Caco-2 (cell line): ENCODE results near the gene PKIG. TPM values are rescaled to one million over a fixed set of nuclear protein-coding genes. Genes with fewer than 3 reads are reported as not detected.

ENCODE experiments used
- BruUV-seq: library from RNA; stranded (reverse); fragments of 400-500 nt; replicated peaks from 2 replicates; lab custom pipeline; 2021; lab: Mats Ljungman, UMichigan
- CTCF ChIA-PET: fragments of 300-600 bp; sonication (Branson Sonifier 250); formaldehyde crosslinking; loops from one replicate; lab custom pipeline; 2022; ENCODE audit warnings: antibody characterized with exemption; lab: Charles Lee
- POLR2A ChIA-PET: fragments of 300-600 bp; sonication (Branson Sonifier 250); formaldehyde crosslinking; loops from one replicate; lab custom pipeline; 2022; ENCODE audit warnings: antibody characterized with exemption; lab: Charles Lee
- DNase-seq, 2 experiments: peaks; one replicate each; pipeline versions ENCODE4 v3.0.0 to v3.0.0-alpha.2; 2020 to 2022
- H3K27me3 ChIP-seq: replicated peaks from 2 replicates; pipeline ENCODE4 v1.6.0; 2011; ENCODE audit warnings: low read length; ENCODE audit not compliant: control insufficient read depth, insufficient read depth
- H3K36me3 ChIP-seq: 2 replicates; pipeline ENCODE4 v1.5.1; 2011; ENCODE audit warnings: low read length; ENCODE audit not compliant: control insufficient read depth, insufficient read depth
- H3K4me1 ChIP-seq: fragments of 250-450 bp; sonication (Bioruptor Pico); 2 replicates; pipeline ENCODE4 v1.5.1; 2020; ENCODE audit warnings: mild to moderate bottlenecking
- H3K4me3 ChIP-seq: 2 replicates; pipeline ENCODE4 v1.5.1; 2011; ENCODE audit warnings: low read depth, mild to moderate bottlenecking, control low read depth, low read length
- H3K9me3 ChIP-seq: fragments of 250-450 bp; sonication (Bioruptor Pico); 2 replicates; pipeline ENCODE4 v1.5.1; 2020; ENCODE audit warnings: mild to moderate bottlenecking, moderate library complexity
- H3K27ac Mint-ChIP-seq: one replicate; pipeline ENCODE4 v1.8.0; 2022; ENCODE audit warnings: mixed read lengths; ENCODE audit not compliant: unreplicated experiment
- H3K27me3 Mint-ChIP-seq: one replicate; pipeline ENCODE4 v1.8.0; 2022; ENCODE audit warnings: mixed read lengths; ENCODE audit not compliant: insufficient read depth, unreplicated experiment
- H3K36me3 Mint-ChIP-seq: one replicate; pipeline ENCODE4 v1.8.0; 2022; ENCODE audit warnings: mild to moderate bottlenecking, mixed read lengths; ENCODE audit not compliant: insufficient read depth, unreplicated experiment
- H3K4me1 Mint-ChIP-seq: one replicate; pipeline ENCODE4 v1.8.0; 2022; ENCODE audit warnings: low read depth, mixed read lengths; ENCODE audit not compliant: unreplicated experiment
- H3K4me3 Mint-ChIP-seq: one replicate; pipeline ENCODE4 v1.8.0; 2022; ENCODE audit warnings: mild to moderate bottlenecking, moderate library complexity, mixed read lengths; ENCODE audit not compliant: unreplicated experiment
- H3K9me3 Mint-ChIP-seq: one replicate; pipeline ENCODE4 v1.8.0; 2022; ENCODE audit warnings: mixed read lengths; ENCODE audit not compliant: unreplicated experiment
- intact Hi-C: fragments of 100-400 bp; cut with micrococcal nuclease; formaldehyde crosslinking; loops from one replicate; pipeline ENCODE4 v1.10.0; 2022; ENCODE audit not compliant: unreplicated experiment
- total RNA-seq: library from RNA; stranded (reverse); gene quantifications from 2 replicates; pipeline ENCODE4 v1.2.3, GENCODE V29; 2022
- TF ChIP-seq, protein P1 (sequence below), 2 experiments: fragments of 200-600 bp in 1 of 2; IDR thresholded peaks; 1 replicate in 1 of 2; 2 replicates in 1 of 2; pipeline versions ENCODE4 v1.5.1 to v1.8.0; 2011 to 2022; ENCODE audit warnings: antibody characterized with exemption in 1 of 2, control low read depth in 1 of 2, inconsistent platforms in 1 of 2, low read depth in 1 of 2, low read length in 1 of 2, mild to moderate bottlenecking in 1 of 2, moderate library complexity in 1 of 2; ENCODE audit not compliant: insufficient read depth in 1 of 2, severe bottlenecking in 1 of 2, unreplicated experiment in 1 of 2

Gene PKIG
- total RNA-seq, 1 experiment from 2014 or later, result 25.9 TPM

- Histone ChIP-seq H3K4me1 (peaks cover 20% of the 10 kb centered on the region), H3K27me3 (no peaks in the 10 kb centered on the region), H3K36me3 (no peaks in the 10 kb centered on the region), H3K9me3 (0 out of 2 replicates have a peak, but pooled peaks cover 3% of the 10 kb centered on the region), H3K4me3 (no peak overlapping the region)
- intact Hi-C loops, result no loop called here
- H3K27me3 Mint-ChIP-seq, result no peaks in the 10 kb centered on the region
- no peaks in the 10 kb centered on the region for H3K36me3 Mint-ChIP-seq
- DNase-seq, result no peak
- no peak overlapping the region for H3K27ac Mint-ChIP-seq
- H3K4me3 Mint-ChIP-seq, result no peak overlapping the region
- no TSS peak for BruUV-seq
- TF ChIP-seq, protein P1, sequence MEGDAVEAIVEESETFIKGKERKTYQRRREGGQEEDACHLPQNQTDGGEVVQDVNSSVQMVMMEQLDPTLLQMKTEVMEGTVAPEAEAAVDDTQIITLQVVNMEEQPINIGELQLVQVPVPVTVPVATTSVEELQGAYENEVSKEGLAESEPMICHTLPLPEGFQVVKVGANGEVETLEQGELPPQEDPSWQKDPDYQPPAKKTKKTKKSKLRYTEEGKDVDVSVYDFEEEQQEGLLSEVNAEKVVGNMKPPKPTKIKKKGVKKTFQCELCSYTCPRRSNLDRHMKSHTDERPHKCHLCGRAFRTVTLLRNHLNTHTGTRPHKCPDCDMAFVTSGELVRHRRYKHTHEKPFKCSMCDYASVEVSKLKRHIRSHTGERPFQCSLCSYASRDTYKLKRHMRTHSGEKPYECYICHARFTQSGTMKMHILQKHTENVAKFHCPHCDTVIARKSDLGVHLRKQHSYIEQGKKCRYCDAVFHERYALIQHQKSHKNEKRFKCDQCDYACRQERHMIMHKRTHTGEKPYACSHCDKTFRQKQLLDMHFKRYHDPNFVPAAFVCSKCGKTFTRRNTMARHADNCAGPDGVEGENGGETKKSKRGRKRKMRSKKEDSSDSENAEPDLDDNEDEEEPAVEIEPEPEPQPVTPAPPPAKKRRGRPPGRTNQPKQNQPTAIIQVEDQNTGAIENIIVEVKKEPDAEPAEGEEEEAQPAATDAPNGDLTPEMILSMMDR (IDR thresholded peaks at IDR 0.05; ENCODE audit: insufficient read depth in 1 of 2, low read depth in 1 of 2, low read length in 1 of 2, severe bottlenecking in 1 of 2, unreplicated experiment in 1 of 2), result no peak
- H3K4me1 Mint-ChIP-seq, result peaks cover 24% of the 10 kb centered on the region
- ChIA-PET CTCF (interaction anchor here (0.6 to 0.8 kb wide), 2 partner anchors 12 to 57 kb away, joined by 4 read pairs; no protein-coding TSS in a partner anchor), POLR2A (no interaction called here)
- H3K9me3 Mint-ChIP-seq, result no peaks in the 10 kb centered on the region
Observed at GRCh38 chr20:44644667-44645131, 62.3 kb downstream of the PKIG start.

GRCh38 chr20:44646023-44646640 lies 63.8 kb downstream of the PKIG start:
- no TSS peak for BruUV-seq
- CTCF ChIA-PET, result interaction anchor here (1.1 kb wide), 1 partner anchor 102 kb away, joined by 3 read pairs; no protein-coding TSS in a partner anchor
- no peaks in the 10 kb centered on the region for H3K36me3 ChIP-seq
- H3K27ac Mint-ChIP-seq, result no peak overlapping the region
- H3K27me3 Mint-ChIP-seq, result no peaks in the 10 kb centered on the region
- no peaks in the 10 kb centered on the region for H3K27me3 ChIP-seq
- no peaks in the 10 kb centered on the region for H3K9me3 Mint-ChIP-seq
- H3K4me1 ChIP-seq, result peaks cover 26% of the 10 kb centered on the region
- no peak overlapping the region for H3K4me3 Mint-ChIP-seq
- TF ChIP-seq, protein P1 (IDR thresholded peaks at IDR 0.05; ENCODE audit: insufficient read depth in 1 of 2, low read depth in 1 of 2, low read length in 1 of 2, severe bottlenecking in 1 of 2, unreplicated experiment in 1 of 2), result no peak
- POLR2A ChIA-PET, result no interaction called here
- H3K4me1 Mint-ChIP-seq, result peaks cover 22% of the 10 kb centered on the region
- no peak overlapping the region for H3K4me3 ChIP-seq
- H3K9me3 ChIP-seq, result no peaks in the 10 kb centered on the region
- DNase-seq, result no peak
- no peaks in the 10 kb centered on the region for H3K36me3 Mint-ChIP-seq
- intact Hi-C loops, result no loop called here

GRCh38 chr20:44646641-44647274 lies 64.4 kb downstream of the PKIG start:
- BruUV-seq, result no TSS peak
- TF ChIP-seq, protein P1 (IDR thresholded peaks at IDR 0.05; ENCODE audit: insufficient read depth in 1 of 2, low read depth in 1 of 2, low read length in 1 of 2, severe bottlenecking in 1 of 2, unreplicated experiment in 1 of 2), result no peak
- Mint-ChIP-seq H3K27ac (no peak overlapping the region), H3K36me3 (no peaks in the 10 kb centered on the region), H3K4me1 (peaks cover 18% of the 10 kb centered on the region), H3K27me3 (no peaks in the 10 kb centered on the region), H3K4me3 (no peak overlapping the region), H3K9me3 (no peaks in the 10 kb centered on the region)
- intact Hi-C loops, result no loop called here
- DNase-seq, result no peak
- H3K4me1 ChIP-seq, result peaks cover 28% of the 10 kb centered on the region
- H3K4me3 ChIP-seq, result no peak overlapping the region
- no peaks in the 10 kb centered on the region for H3K27me3 ChIP-seq
- ChIA-PET POLR2A (no interaction called here), CTCF (interaction anchor here (0.6 to 1.1 kb wide), 2 partner anchors 76 to 101 kb away, joined by 3 read pairs; no protein-coding TSS in a partner anchor)
- H3K36me3 ChIP-seq, result no peaks in the 10 kb centered on the region
- no peaks in the 10 kb centered on the region for H3K9me3 ChIP-seq
